Right atrium auricular region (tissue), 2 donors: Measurements from ENCODE around the gene AP1B1. TPM values are rescaled to one million over a fixed set of nuclear protein-coding genes. Genes with fewer than 3 reads are reported as not detected.
A peak's percentile ranks its signal among the peaks of the same experiment; 100 is the strongest.
"Not testable (repeated sequence)": the region's sequence is repeated elsewhere in the genome, so short reads cannot be mapped to it uniquely, and the experiment has no call there.

Experiments used
- DNase-seq: peaks from one replicate; pipeline ENCODE4 v3.0.0-alpha.2; 2019; ENCODE audit warnings: low spot score
- H3K27ac ChIP-seq, 2 donors: fragments of 200-600 bp; sonication (generic); 1 replicate in 1 of 2; 2 replicates in 1 of 2; pipeline ENCODE4 v1.5.1; 2016 to 2019
- H3K27me3 ChIP-seq, 2 donors: fragments of 200-600 bp; sonication (generic); one replicate each; pipeline versions ENCODE4 v1.5.1 to v1.6.0; 2017 to 2019
- H3K36me3 ChIP-seq: fragments of 200-600 bp; sonication (generic); one replicate; pipeline ENCODE4 v1.5.1; 2016
- H3K4me1 ChIP-seq, 2 donors: fragments of 200-600 bp; sonication (generic); one replicate each; pipeline versions ENCODE4 v1.5.1 to v1.6.0; 2017 to 2019
- H3K4me3 ChIP-seq, 2 donors: fragments of 200-600 bp; sonication (generic); 1 replicate in 1 of 2; 2 replicates in 1 of 2; pipeline ENCODE4 v1.5.1; 2017 to 2019; ENCODE audit warnings: mild to moderate bottlenecking in 1 of 2, moderate library complexity in 1 of 2
- H3K9me3 ChIP-seq, 2 donors: fragments of 200-600 bp; sonication (generic); one replicate each; pipeline ENCODE4 v1.5.1; 2019
- CTCF ChIP-seq, 2 donors: fragments of 200-600 bp; sonication (generic); IDR thresholded peaks; one replicate each; pipeline ENCODE4 v1.5.1; 2019; ENCODE audit warnings: antibody characterized with exemption in 2 of 2
- total RNA-seq, 2 donors: library from RNA; depleted of rRNA; stranded (reverse); fragments of >200 nt; gene quantifications; one replicate each; pipeline ENCODE4 v1.1.0, GENCODE V29; 2016

AP1B1 gene
- total RNA-seq, 2 donors from 2014 or later = 31.4 to 46.2 TPM

DNA sequence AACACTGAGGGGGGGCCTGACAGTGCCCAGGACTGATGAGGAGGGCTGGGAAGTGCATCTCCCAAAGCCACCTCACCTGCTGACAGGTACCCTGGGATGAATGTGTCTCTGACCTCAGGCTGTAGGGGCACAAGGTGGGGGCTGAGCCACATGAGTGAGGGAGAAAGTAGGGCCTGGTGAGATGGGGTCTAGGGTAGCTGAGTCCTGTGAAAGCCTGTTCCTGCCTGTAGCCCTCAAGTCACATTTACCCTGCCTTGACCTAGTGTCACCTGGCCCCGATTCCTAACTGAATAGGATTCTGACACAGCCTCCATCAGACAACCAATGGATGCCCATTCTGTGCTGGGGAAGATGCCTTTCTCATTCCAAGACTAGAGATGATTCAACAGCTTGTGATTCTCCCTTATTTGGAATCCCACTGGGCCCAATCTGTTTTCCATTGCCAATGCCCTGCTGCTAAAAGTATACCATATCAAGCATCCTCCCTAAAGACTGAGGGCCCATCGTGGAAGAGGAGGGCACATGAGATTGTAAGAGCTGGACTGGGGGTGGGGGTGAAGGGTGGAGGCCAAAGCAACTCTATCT lies 38.9 kb upstream of the AP1B1 start:
- Histone ChIP-seq H3K27me3 (no peaks in the 10 kb centered on the region), H3K4me1 (no peaks in the 10 kb centered on the region), H3K27ac (no peak overlapping the region), H3K9me3 (no peaks in the 10 kb centered on the region), H3K4me3 (no peak overlapping the region), H3K36me3 (no peaks in the 10 kb centered on the region)
- no peak for DNase-seq
- no peak for TF ChIP-seq CTCF (IDR thresholded peaks at IDR 0.05)

DNA sequence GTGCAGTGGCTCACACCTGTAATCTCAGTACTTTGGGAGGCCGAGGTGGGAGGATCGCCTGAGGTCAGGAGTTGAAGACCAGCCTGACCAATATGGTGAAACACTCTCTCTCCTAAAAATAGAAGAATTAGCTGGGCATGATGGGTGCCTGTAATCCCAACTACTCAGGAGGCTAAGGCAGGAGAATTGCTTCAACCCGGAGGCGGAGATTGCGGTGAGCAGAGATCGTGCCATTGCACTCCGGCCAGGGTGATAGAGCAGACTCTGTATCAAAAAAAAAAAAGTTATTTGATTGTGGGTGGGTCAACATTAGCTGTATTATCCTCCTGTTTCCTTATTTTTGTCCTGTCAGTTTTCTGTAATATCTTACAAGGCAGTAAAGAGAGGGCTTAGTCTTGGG lies 38.1 kb upstream of the AP1B1 start:
- Histone ChIP-seq H3K9me3 (no peaks in the 10 kb centered on the region), H3K36me3 (no peaks in the 10 kb centered on the region), H3K4me3 (no peak overlapping the region), H3K27ac (no peak overlapping the region), H3K4me1 (no peaks in the 10 kb centered on the region), H3K27me3 (no peaks in the 10 kb centered on the region)
- no peak for TF ChIP-seq CTCF (IDR thresholded peaks at IDR 0.05)
- no peak for DNase-seq

- not testable (repeated sequence) for DNase-seq, H3K4me1 ChIP-seq, H3K36me3 ChIP-seq, H3K27ac ChIP-seq, H3K9me3 ChIP-seq, H3K4me3 ChIP-seq, H3K27me3 ChIP-seq
These were observed 30.3 kb upstream of the AP1B1 start for GRCh38 chr22:29418704-29419103.

GRCh38 chr22:29414951-29415591 lies 26.7 kb upstream of the AP1B1 start:
- H3K36me3 ChIP-seq, DNase-seq, H3K9me3 ChIP-seq, H3K4me1 ChIP-seq, H3K27me3 ChIP-seq: not testable (repeated sequence)
- H3K27ac ChIP-seq = peak overlapping the region; percentile 21 to 39
- peak overlapping the region; percentile 31 to 51 for H3K4me3 ChIP-seq

DNA sequence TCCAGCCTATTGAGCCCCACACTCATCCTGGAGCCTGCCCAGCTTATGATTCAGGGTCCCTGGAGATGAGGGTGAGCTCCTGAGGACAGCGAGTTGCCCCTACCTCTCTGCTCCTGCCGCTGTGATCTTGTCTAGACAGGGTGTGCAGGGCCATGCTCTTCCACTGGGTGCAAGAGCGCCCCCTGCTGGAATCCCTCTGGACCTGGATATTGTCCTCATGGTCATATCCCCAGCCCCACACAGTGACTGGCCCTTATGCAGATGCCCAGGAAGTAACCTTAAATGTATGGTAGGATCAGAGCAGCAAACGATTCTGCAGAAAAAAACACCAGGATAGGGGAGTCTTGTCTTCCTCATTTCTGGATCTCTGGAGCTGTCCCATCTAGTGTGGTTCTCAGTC lies 24.4 kb upstream of the AP1B1 start:
- DNase-seq = not testable (repeated sequence)

GRCh38 chr22:29411569-29412211 lies 23.3 kb upstream of the AP1B1 start:
- not testable (repeated sequence) for H3K27ac ChIP-seq, H3K4me1 ChIP-seq, H3K36me3 ChIP-seq, H3K27me3 ChIP-seq, DNase-seq, H3K9me3 ChIP-seq, H3K4me3 ChIP-seq

More for the DNA sequence above, 24.4 kb upstream of the AP1B1 start:
- not testable (repeated sequence) for H3K27me3 ChIP-seq, H3K27ac ChIP-seq, H3K9me3 ChIP-seq, H3K4me3 ChIP-seq, H3K4me1 ChIP-seq, H3K36me3 ChIP-seq
- peak in 1 of 2 donors; percentile 56 for TF ChIP-seq CTCF (IDR thresholded peaks at IDR 0.05)

GRCh38 chr22:29408940-29409339 lies 20.6 kb upstream of the AP1B1 start:
- no peak for TF ChIP-seq CTCF (IDR thresholded peaks at IDR 0.05)
- no peaks in the 10 kb centered on the region for H3K36me3 ChIP-seq
- DNase-seq = no peak
- no peaks in the 10 kb centered on the region for H3K27me3 ChIP-seq
- no peak overlapping the region for H3K27ac ChIP-seq
- no peaks in the 10 kb centered on the region for H3K4me1 ChIP-seq
- no peaks in the 10 kb centered on the region for H3K9me3 ChIP-seq
- no peak overlapping the region for H3K4me3 ChIP-seq

- H3K4me1 ChIP-seq, H3K9me3 ChIP-seq, H3K36me3 ChIP-seq, DNase-seq, H3K4me3 ChIP-seq, H3K27ac ChIP-seq, H3K27me3 ChIP-seq: not testable (repeated sequence)
These were observed 13.2 kb upstream of the AP1B1 start for GRCh38 chr22:29401538-29401937.
